Mesenchymal stem cell (in vitro differentiated cells and primary cell): ENCODE results near the gene DLGAP1.
A peak's percentile ranks its signal among the peaks of the same experiment; 100 is the strongest.

Experiments used
- DNase-seq: peaks from one replicate; pipeline ENCODE4 v3.0.0-alpha.2; 2013
- H2AFZ ChIP-seq: one replicate; pipeline ENCODE4 v1.6.1; 2013; ENCODE audit warnings: low read depth, mild to moderate bottlenecking, control low read depth, inconsistent platforms, low read length, moderate library complexity
- H2AK5ac ChIP-seq: 2 replicates; pipeline ENCODE4 v1.6.1; 2013; ENCODE audit warnings: low read length, moderate library complexity, mild to moderate bottlenecking, inconsistent platforms; ENCODE audit not compliant: severe bottlenecking
- H2BK120ac ChIP-seq: one replicate; pipeline ENCODE4 v1.6.1; 2013; ENCODE audit warnings: low read depth, mild to moderate bottlenecking, inconsistent platforms, low read length, moderate library complexity
- H2BK12ac ChIP-seq, 2 experiments: one replicate each; pipeline ENCODE4 v1.6.1; 2013; ENCODE audit warnings: inconsistent platforms in 2 of 2, low read length in 2 of 2, mild to moderate bottlenecking in 2 of 2, moderate library complexity in 2 of 2, control low read depth in 1 of 2
- H2BK15ac ChIP-seq: one replicate; pipeline ENCODE4 v1.6.1; 2013; ENCODE audit warnings: mild to moderate bottlenecking, low read depth, inconsistent platforms; ENCODE audit not compliant: poor library complexity, severe bottlenecking
- H2BK5ac ChIP-seq: 2 replicates; pipeline ENCODE4 v1.6.1; 2013; ENCODE audit warnings: low read depth, mild to moderate bottlenecking, low read length, control low read depth, inconsistent platforms; ENCODE audit not compliant: poor library complexity, severe bottlenecking
- H3K14ac ChIP-seq, 2 experiments: one replicate each; pipeline ENCODE4 v1.6.1; 2013; ENCODE audit warnings: inconsistent platforms in 2 of 2, low read length in 2 of 2, control low read depth in 1 of 2, mild to moderate bottlenecking in 1 of 2, moderate library complexity in 1 of 2
- H3K18ac ChIP-seq, 2 experiments: one replicate each; pipeline ENCODE4 v1.6.1; 2013; ENCODE audit warnings: inconsistent platforms in 2 of 2, low read length in 2 of 2, control low read depth in 1 of 2, low read depth in 1 of 2, mild to moderate bottlenecking in 1 of 2
- H3K23ac ChIP-seq, 2 experiments: one replicate each; pipeline ENCODE4 v1.6.1; 2013; ENCODE audit warnings: inconsistent platforms in 2 of 2, low read length in 2 of 2, mild to moderate bottlenecking in 2 of 2, moderate library complexity in 2 of 2, control low read depth in 1 of 2
- H3K27ac ChIP-seq: 2 replicates; pipeline ENCODE4 v1.5.1; 2013; ENCODE audit warnings: mild to moderate bottlenecking, moderate library complexity, low read length, control low read depth, inconsistent platforms; ENCODE audit not compliant: poor library complexity, severe bottlenecking
- H3K27me3 ChIP-seq, 2 experiments: 2 replicates each; pipeline versions ENCODE4 v1.6.1 to v1.7.0; 2013; ENCODE audit warnings: low read length in 2 of 2, mild to moderate bottlenecking in 2 of 2, moderate library complexity in 2 of 2, control low read depth in 1 of 2, inconsistent platforms in 1 of 2; ENCODE audit not compliant: control insufficient read depth in 1 of 2, insufficient read depth in 1 of 2
- H3K36me3 ChIP-seq, 2 experiments: 2 replicates each; pipeline versions ENCODE4 v1.6.1 to v1.7.0; 2013; ENCODE audit warnings: low read length in 2 of 2, control low read depth in 1 of 2, inconsistent platforms in 1 of 2, low read depth in 1 of 2, mild to moderate bottlenecking in 1 of 2; ENCODE audit not compliant: insufficient read depth in 2 of 2, control insufficient read depth in 1 of 2
- H3K4ac ChIP-seq, 2 experiments: one replicate each; pipeline ENCODE4 v1.6.1; 2013; ENCODE audit warnings: inconsistent platforms in 2 of 2, low read length in 2 of 2, mild to moderate bottlenecking in 2 of 2, moderate library complexity in 2 of 2, control low read depth in 1 of 2, low read depth in 1 of 2
- H3K4me1 ChIP-seq: 2 replicates; pipeline ENCODE4 v1.6.1; 2013; ENCODE audit warnings: low read depth, low read length, control low read depth; ENCODE audit not compliant: control insufficient read depth, insufficient read depth
- H3K4me2 ChIP-seq: 2 replicates; pipeline ENCODE4 v1.6.1; 2013; ENCODE audit warnings: low read length, mild to moderate bottlenecking, inconsistent platforms; ENCODE audit not compliant: poor library complexity, severe bottlenecking
- H3K4me3 ChIP-seq, 2 experiments: 2 replicates each; pipeline versions ENCODE4 v1.5.1 to v1.7.0; 2013; ENCODE audit warnings: low read length in 2 of 2, mild to moderate bottlenecking in 2 of 2, control low read depth in 1 of 2, low read depth in 1 of 2; ENCODE audit not compliant: insufficient read depth in 1 of 2
- H3K79me1 ChIP-seq: replicated peaks from 2 replicates; pipeline ENCODE4 v1.6.1; 2013; ENCODE audit warnings: mild to moderate bottlenecking, control low read depth, low read length, inconsistent platforms; ENCODE audit not compliant: poor library complexity, severe bottlenecking
- H3K9ac ChIP-seq: 2 replicates; pipeline ENCODE4 v1.7.0; 2013; ENCODE audit warnings: mild to moderate bottlenecking, low read length, moderate library complexity
- H3K9me3 ChIP-seq: 2 replicates; pipeline ENCODE4 v1.7.0; 2013; ENCODE audit warnings: mild to moderate bottlenecking, low read length; ENCODE audit not compliant: control insufficient read depth
- H4K8ac ChIP-seq: one replicate; pipeline ENCODE4 v1.6.1; 2013; ENCODE audit warnings: inconsistent platforms, mild to moderate bottlenecking, low read length, moderate library complexity
- H4K91ac ChIP-seq: one replicate; pipeline ENCODE4 v1.6.1; 2013; ENCODE audit warnings: mild to moderate bottlenecking, low read length, inconsistent platforms
- WGBS: methylation state at CpG from one replicate; pipeline ENCODE4 v1.1.7; 2013; ENCODE audit warnings: mixed read lengths; 5-methylcytosine and 5-hydroxymethylcytosine counted together

Gene DLGAP1

DNA sequence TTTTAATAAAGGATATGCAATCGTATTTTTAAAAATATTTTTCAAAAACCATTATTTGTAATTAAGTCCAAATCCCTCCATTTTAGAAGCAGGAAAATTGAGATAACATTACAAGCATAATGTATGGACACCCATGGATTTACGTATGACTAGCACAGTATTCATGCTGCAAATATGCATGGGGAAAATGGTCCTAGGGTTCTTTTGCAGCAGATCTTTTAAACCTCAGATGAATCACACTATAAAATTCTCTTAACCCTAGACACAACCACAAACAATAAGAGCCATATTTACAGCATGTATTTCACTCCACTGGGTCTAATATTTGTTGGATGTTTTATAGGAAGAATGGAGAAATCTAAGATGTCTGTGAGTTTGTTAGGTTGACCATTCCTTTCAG is 551.8 kb downstream of the DLGAP1 start:
- Histone ChIP-seq H4K91ac (no peak overlapping the region), H4K8ac (no peak overlapping the region), H2BK120ac (no peak overlapping the region), H3K27ac (peak overlapping the region; percentile 30), H3K9me3 (no peaks in the 10 kb centered on the region), H2BK5ac (no peak overlapping the region), H3K9ac (peak overlapping the region; percentile 49), H3K36me3 (no peaks in the 10 kb centered on the region), H3K18ac (no peak overlapping the region), H2AFZ (no peak overlapping the region), H3K79me1 (no peaks in the 10 kb centered on the region), H3K4me1 (peaks cover 6% of the 10 kb centered on the region), H2AK5ac (no peak overlapping the region), H2BK12ac (no peak overlapping the region), H2BK15ac (no peak overlapping the region), H3K4ac (no peak overlapping the region), H3K14ac (no peak overlapping the region), H3K4me2 (no peak overlapping the region), H3K27me3 (no peaks in the 10 kb centered on the region), H3K4me3 (no peak overlapping the region), H3K23ac (no peak overlapping the region)
- 17% methylated on average over 1 of the region's 2 CpGs for WGBS
- DNase-seq: peak; percentile 18

- H3K36me3 ChIP-seq: no peaks in the 10 kb centered on the region
- H3K27me3 ChIP-seq: no peaks in the 10 kb centered on the region
- H3K4ac ChIP-seq: no peak overlapping the region
- peak overlapping the region; percentile 85 for H2AK5ac ChIP-seq
- H3K4me3 ChIP-seq: no peak overlapping the region
- H4K91ac ChIP-seq: no peak overlapping the region
- H3K4me2 ChIP-seq: no peak overlapping the region
- H2AFZ ChIP-seq: no peak overlapping the region
- H3K18ac ChIP-seq: no peak overlapping the region
- H3K23ac ChIP-seq: no peak overlapping the region
- H3K27ac ChIP-seq: peak overlapping the region; percentile 41
- no peak for DNase-seq
- no peak overlapping the region for H4K8ac ChIP-seq
- no peak overlapping the region for H2BK120ac ChIP-seq
- H3K4me1 ChIP-seq: peaks cover 5% of the 10 kb centered on the region
- H2BK15ac ChIP-seq: no peak overlapping the region
- no peak overlapping the region for H2BK5ac ChIP-seq
- 86% methylated on average over 2 of the region's 2 CpGs for WGBS
- no peak overlapping the region for H3K14ac ChIP-seq
- peak overlapping the region; percentile 7 for H3K9ac ChIP-seq
- H3K79me1 ChIP-seq: no peaks in the 10 kb centered on the region
- no peaks in the 10 kb centered on the region for H3K9me3 ChIP-seq
- no peak overlapping the region for H2BK12ac ChIP-seq
Observed at GRCh38 chr18:3902676-3903075, 552.4 kb downstream of the DLGAP1 start.

DNA sequence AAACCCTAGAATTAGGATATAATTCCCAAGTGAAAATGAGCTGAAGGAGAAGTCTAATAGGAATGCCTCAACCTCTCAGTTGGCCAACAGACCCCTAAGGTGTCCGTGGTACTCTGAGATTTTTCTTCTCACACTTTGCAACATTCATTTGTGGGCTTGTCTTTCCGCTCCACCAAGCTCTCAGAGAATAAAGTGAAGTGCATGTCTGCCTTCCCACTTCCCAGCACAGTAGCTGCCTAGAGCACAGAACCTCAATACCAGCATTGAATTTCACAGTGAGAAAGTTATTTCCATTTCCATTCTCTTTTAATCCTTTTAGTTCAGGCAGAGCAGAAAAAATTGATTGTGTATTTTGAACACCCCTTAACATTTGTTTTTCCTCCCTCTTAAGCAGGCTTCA is 553.3 kb downstream of the DLGAP1 start:
- Histone ChIP-seq H4K91ac (no peak overlapping the region), H2BK5ac (no peak overlapping the region), H3K36me3 (no peaks in the 10 kb centered on the region), H3K79me1 (no peaks in the 10 kb centered on the region), H3K23ac (no peak overlapping the region), H3K4me3 (no peak overlapping the region), H3K27me3 (no peaks in the 10 kb centered on the region), H3K14ac (no peak overlapping the region), H2BK15ac (no peak overlapping the region), H3K27ac (peak overlapping the region; percentile 11), H3K18ac (no peak overlapping the region), H2BK12ac (no peak overlapping the region), H3K9ac (no peak overlapping the region), H2AK5ac (no peak overlapping the region), H3K4me2 (no peak overlapping the region), H3K4ac (no peak overlapping the region), H3K4me1 (peaks cover 4% of the 10 kb centered on the region), H4K8ac (no peak overlapping the region), H2BK120ac (no peak overlapping the region), H3K9me3 (no peaks in the 10 kb centered on the region), H2AFZ (no peak overlapping the region)
- WGBS: 79% methylated on average over 2 of the region's 2 CpGs
- no peak for DNase-seq

- no peaks in the 10 kb centered on the region for H3K36me3 ChIP-seq
- H3K4ac ChIP-seq: no peak overlapping the region
- H3K18ac ChIP-seq: no peak overlapping the region
- no peak overlapping the region for H2AK5ac ChIP-seq
- no peak overlapping the region for H4K8ac ChIP-seq
- H3K27ac ChIP-seq: no peak overlapping the region
- no peak overlapping the region for H2BK120ac ChIP-seq
- DNase-seq: no peak
- peaks cover 4% of the 10 kb centered on the region for H3K4me1 ChIP-seq
- H3K9me3 ChIP-seq: no peaks in the 10 kb centered on the region
- no peaks in the 10 kb centered on the region for H3K27me3 ChIP-seq
- H3K79me1 ChIP-seq: no peaks in the 10 kb centered on the region
- no peak overlapping the region for H2AFZ ChIP-seq
- no peak overlapping the region for H2BK12ac ChIP-seq
- H3K23ac ChIP-seq: no peak overlapping the region
- no peak overlapping the region for H2BK15ac ChIP-seq
- H3K4me2 ChIP-seq: no peak overlapping the region
- H4K91ac ChIP-seq: no peak overlapping the region
- H3K14ac ChIP-seq: no peak overlapping the region
- WGBS: 80% methylated on average over 8 of the region's 8 CpGs
- no peak overlapping the region for H3K9ac ChIP-seq
- H3K4me3 ChIP-seq: no peak overlapping the region
- H2BK5ac ChIP-seq: no peak overlapping the region
Observed at GRCh38 chr18:3901042-3901441, 554.1 kb downstream of the DLGAP1 start.
